ENCODE data around the gene SLC1A1. TPM values are rescaled to one million over a fixed set of nuclear protein-coding genes. Genes with fewer than 3 reads are reported as not detected.
A peak's percentile ranks its signal among the peaks of the same experiment; 100 is the strongest.

The SLC1A1 gene
- total and polyA plus RNA-seq, 11 donors, result 1.0 to 4.6 (median 1.9) TPM

DNA sequence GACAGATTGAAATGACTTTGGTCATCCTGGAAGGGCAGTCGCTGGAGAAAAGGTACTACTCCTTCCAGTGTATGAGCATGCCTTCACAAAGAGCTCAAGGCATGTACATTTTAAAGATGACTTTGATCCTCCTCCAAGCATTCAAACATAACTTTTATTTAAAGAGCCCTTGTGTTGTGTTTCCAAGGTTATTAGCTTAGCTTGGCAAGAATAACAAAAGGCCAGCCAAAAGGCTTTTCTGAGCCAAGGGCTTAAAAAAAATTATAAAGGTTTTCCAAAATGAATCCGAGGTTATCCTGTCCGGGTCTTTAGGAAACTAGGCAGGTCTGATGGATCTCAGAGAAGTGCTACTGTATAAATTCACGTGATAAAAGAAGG, 100.8 kb downstream of the SLC1A1 start:
- WGBS, 4 donors, result 33 to 58% (median 47%) methylated on average over 4 of the region's 4 CpGs
- intact Hi-C loops (cut with DNase I), result loop anchor here in 1 of 10 donors (10.0 kb wide), 1 partner anchor 64 kb away; no protein-coding TSS in a partner anchor
- no peak for DNase-seq
- Histone ChIP-seq H3K36me3 (no peaks in the 10 kb centered on the region), H3K4me3 (no peak overlapping the region), H3K9me3 (no peaks in the 10 kb centered on the region), H3K27ac (peak overlapping the region in 1 of 12 donors; percentile 19), H3K4me1 (peaks cover 0 to 22% (median 11%) of the 10 kb centered on the region in 12 donors), H3K27me3 (no peaks in the 10 kb centered on the region)
- TF ChIP-seq POLR2A (IDR thresholded peaks at IDR 0.05), result no peak
- no peak for ATAC-seq

- Histone ChIP-seq H3K36me3 (no peaks in the 10 kb centered on the region), H3K4me1 (peaks cover 0 to 30% (median 15%) of the 10 kb centered on the region in 12 donors), H3K27ac (no peak overlapping the region), H3K4me3 (no peak overlapping the region), H3K9me3 (no peaks in the 10 kb centered on the region), H3K27me3 (no peaks in the 10 kb centered on the region)
- no peak for ATAC-seq
- no peak for TF ChIP-seq POLR2A (IDR thresholded peaks at IDR 0.05)
- TF ChIP-seq, protein P1, sequence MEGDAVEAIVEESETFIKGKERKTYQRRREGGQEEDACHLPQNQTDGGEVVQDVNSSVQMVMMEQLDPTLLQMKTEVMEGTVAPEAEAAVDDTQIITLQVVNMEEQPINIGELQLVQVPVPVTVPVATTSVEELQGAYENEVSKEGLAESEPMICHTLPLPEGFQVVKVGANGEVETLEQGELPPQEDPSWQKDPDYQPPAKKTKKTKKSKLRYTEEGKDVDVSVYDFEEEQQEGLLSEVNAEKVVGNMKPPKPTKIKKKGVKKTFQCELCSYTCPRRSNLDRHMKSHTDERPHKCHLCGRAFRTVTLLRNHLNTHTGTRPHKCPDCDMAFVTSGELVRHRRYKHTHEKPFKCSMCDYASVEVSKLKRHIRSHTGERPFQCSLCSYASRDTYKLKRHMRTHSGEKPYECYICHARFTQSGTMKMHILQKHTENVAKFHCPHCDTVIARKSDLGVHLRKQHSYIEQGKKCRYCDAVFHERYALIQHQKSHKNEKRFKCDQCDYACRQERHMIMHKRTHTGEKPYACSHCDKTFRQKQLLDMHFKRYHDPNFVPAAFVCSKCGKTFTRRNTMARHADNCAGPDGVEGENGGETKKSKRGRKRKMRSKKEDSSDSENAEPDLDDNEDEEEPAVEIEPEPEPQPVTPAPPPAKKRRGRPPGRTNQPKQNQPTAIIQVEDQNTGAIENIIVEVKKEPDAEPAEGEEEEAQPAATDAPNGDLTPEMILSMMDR (IDR thresholded peaks at IDR 0.05), result no peak
- DNase-seq, result no peak
- WGBS, 4 donors, result 81 to 88% (median 85%) methylated on average over 3 of the region's 3 CpGs
- intact Hi-C loops (cut with DNase I), result loop anchor here in 1 of 10 donors (10.0 kb wide), 1 partner anchor 63 kb away; no protein-coding TSS in a partner anchor
Observed at GRCh38 chr9:4592295-4592694, 102.0 kb downstream of the SLC1A1 start.

GRCh38 chr9:4592886-4593285, 102.6 kb downstream of the SLC1A1 start:
- Histone ChIP-seq H3K4me3 (no peak overlapping the region), H3K4me1 (peaks cover 0 to 30% (median 15%) of the 10 kb centered on the region in 12 donors), H3K27me3 (no peaks in the 10 kb centered on the region), H3K36me3 (no peaks in the 10 kb centered on the region), H3K27ac (no peak overlapping the region), H3K9me3 (no peaks in the 10 kb centered on the region)
- 69 to 84% (median 77%) methylated on average over 1 of the region's 1 CpG for WGBS, 4 donors
- no peak for DNase-seq
- TF ChIP-seq, protein P1 (IDR thresholded peaks at IDR 0.05), result no peak
- TF ChIP-seq POLR2A (IDR thresholded peaks at IDR 0.05), result no peak
- intact Hi-C loops (cut with DNase I), result loop anchor here in 1 of 10 donors (10.0 kb wide), 1 partner anchor 62 kb away; no protein-coding TSS in a partner anchor
- no peak for ATAC-seq

GRCh38 chr9:4594545-4594944, 104.3 kb downstream of the SLC1A1 start:
- intact Hi-C loops (cut with DNase I), result loop anchor here in 1 of 10 donors (10.0 kb wide), 1 partner anchor 60 kb away; no protein-coding TSS in a partner anchor
- no peak overlapping the region for H3K27ac ChIP-seq
- no peak for TF ChIP-seq POLR2A (IDR thresholded peaks at IDR 0.05)
- TF ChIP-seq, protein P1 (IDR thresholded peaks at IDR 0.05), result no peak
- 92 to 96% (median 94%) methylated on average over 4 of the region's 4 CpGs for WGBS, 4 donors
- no peak for DNase-seq
- H3K36me3 ChIP-seq, result no peaks in the 10 kb centered on the region
- H3K4me1 ChIP-seq, result peaks cover 0 to 30% (median 12%) of the 10 kb centered on the region in 12 donors
- ATAC-seq, result no peak
- H3K4me3 ChIP-seq, result no peak overlapping the region
- H3K27me3 ChIP-seq, result no peaks in the 10 kb centered on the region
- H3K9me3 ChIP-seq, result no peaks in the 10 kb centered on the region

- WGBS, 4 donors, result 86 to 95% (median 92%) methylated on average over 2 of the region's 2 CpGs
- TF ChIP-seq, protein P1 (IDR thresholded peaks at IDR 0.05), result no peak
- TF ChIP-seq POLR2A (IDR thresholded peaks at IDR 0.05), result no peak
- intact Hi-C loops (cut with DNase I), result loop anchor here in 3 of 10 donors (5.0 to 10.0 kb wide), 2 partner anchors 43 to 60 kb away; no protein-coding TSS in a partner anchor
- DNase-seq, result no peak
- Histone ChIP-seq H3K9me3 (no peaks in the 10 kb centered on the region), H3K4me1 (peaks cover 0 to 30% (median 12%) of the 10 kb centered on the region in 12 donors), H3K36me3 (no peaks in the 10 kb centered on the region), H3K4me3 (no peak overlapping the region), H3K27ac (no peak overlapping the region), H3K27me3 (no peaks in the 10 kb centered on the region)
- no peak for ATAC-seq
Observed at GRCh38 chr9:4594994-4595393, 104.7 kb downstream of the SLC1A1 start.

All from heart left ventricle (tissue), 16 donors.